Esophagus muscularis mucosa (tissue), 4 donors: ENCODE data around the gene DNAH1. TPM values are rescaled to one million over a fixed set of nuclear protein-coding genes. Genes with fewer than 3 reads are reported as not detected.

Experiments
- DNase-seq: peaks from one replicate; pipeline ENCODE4 v3.0.0-alpha.2; 2017; ENCODE audit errors: extremely low spot score
- H3K27ac ChIP-seq, 4 donors: fragments of 200-600 bp; sonication (generic); replicated peaks in 1 of 4; 1 replicate in 3 of 4; 2 replicates in 1 of 4; pipeline ENCODE4 v1.5.1; 2016 to 2019; ENCODE audit warnings: mild to moderate bottlenecking in 1 of 4
- H3K27me3 ChIP-seq, 4 donors: fragments of 200-600 bp; sonication (generic); one replicate each; pipeline versions ENCODE4 v1.5.1 to v1.6.0; 2016 to 2019
- H3K36me3 ChIP-seq, 4 donors: fragments of 200-600 bp; sonication (generic); one replicate each; pipeline ENCODE4 v1.5.1; 2016 to 2019
- H3K4me1 ChIP-seq, 4 donors: fragments of 200-600 bp; sonication (generic); one replicate each; pipeline ENCODE4 v1.5.1; 2016 to 2019
- H3K4me3 ChIP-seq, 4 donors: fragments of 200-600 bp; sonication (generic); 1 replicate in 2 of 4; 2 replicates in 2 of 4; pipeline ENCODE4 v1.5.1; 2016 to 2019; ENCODE audit warnings: mild to moderate bottlenecking in 4 of 4, moderate library complexity in 1 of 4
- H3K9me3 ChIP-seq, 4 donors: fragments of 200-600 bp; sonication (generic); 1 replicate in 3 of 4; 2 replicates in 1 of 4; pipeline ENCODE4 v1.5.1; 2016 to 2019
- EP300 ChIP-seq: sonication (generic); formaldehyde crosslinking; IDR thresholded peaks from one replicate; pipeline ENCODE4 v1.6.1; 2017; ENCODE audit warnings: antibody characterized with exemption
- POLR2A ChIP-seq: fragments of 450-650 bp; IDR thresholded peaks from one replicate; pipeline ENCODE4 v1.6.1; 2017; ENCODE audit warnings: antibody characterized with exemption, moderate library complexity, mild to moderate bottlenecking, low read depth
- POLR2AphosphoS5 ChIP-seq, 2 donors: sonication (generic); formaldehyde crosslinking; IDR thresholded peaks; one replicate each; pipeline ENCODE4 v1.6.1; 2017; ENCODE audit warnings: antibody characterized with exemption in 2 of 2
- WGBS: methylation state at CpG from one replicate; pipeline ENCODE4 v1.1.5; 2018; 5-methylcytosine and 5-hydroxymethylcytosine counted together
- intact Hi-C: fragments of 100-400 bp; cut with DNase I; formaldehyde crosslinking; loops from one replicate; pipeline ENCODE4 v1.15.1; 2023
- total RNA-seq, 4 donors: library from RNA; depleted of rRNA; stranded (reverse); fragments of >200 nt; gene quantifications; one replicate each; pipeline versions ENCODE4 v1.1.0 to v1.2.1, GENCODE V29; 2016
- TF ChIP-seq, protein P1 (sequence below), 3 experiments: fragments of 200-600 bp in 2 of 3; fragments of 450-650 bp in 1 of 3; sonication (generic) in 2 of 3; IDR thresholded peaks; one replicate each; pipeline ENCODE4 v1.5.1; 2017 to 2019; ENCODE audit warnings: antibody characterized with exemption in 3 of 3, mild to moderate bottlenecking in 2 of 3, moderate library complexity in 1 of 3

The DNAH1 gene
- total RNA-seq, 4 donors from 2014 or later, result 3.4 to 5.4 (median 3.6) TPM

DNA sequence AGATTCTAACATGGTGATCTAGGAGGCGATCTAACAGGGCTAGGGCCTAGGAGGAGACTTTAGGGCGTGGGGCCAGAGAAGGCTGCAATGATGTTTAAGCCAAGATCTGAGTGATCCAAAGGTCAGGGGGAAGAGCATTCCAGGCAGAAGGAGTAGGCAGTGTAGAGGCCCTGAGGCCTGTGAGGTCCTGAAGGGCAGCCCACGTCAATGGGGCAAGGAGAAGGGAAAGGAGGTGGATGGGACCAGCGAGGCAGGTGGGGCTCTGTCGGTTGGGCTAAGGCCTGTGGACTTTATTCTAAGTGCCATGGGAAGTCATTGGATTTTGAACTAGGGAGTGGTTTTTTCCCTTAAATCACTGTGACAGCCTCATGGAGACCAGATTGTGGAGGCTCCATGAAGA is 10.2 kb upstream of the DNAH1 start:
- Histone ChIP-seq H3K27ac (no peak overlapping the region), H3K4me3 (no peak overlapping the region), H3K4me1 (no peaks in the 10 kb centered on the region), H3K9me3 (no peaks in the 10 kb centered on the region), H3K36me3 (peaks cover 0 to 10% (median 8%) of the 10 kb centered on the region in 4 donors), H3K27me3 (no peaks in the 10 kb centered on the region)
- WGBS, result 100% methylated on average over 5 of the region's 5 CpGs
- TF ChIP-seq EP300 (no peak), POLR2AphosphoS5 (IDR thresholded peaks at IDR 0.05) (no peak)
- TF ChIP-seq, protein P1, sequence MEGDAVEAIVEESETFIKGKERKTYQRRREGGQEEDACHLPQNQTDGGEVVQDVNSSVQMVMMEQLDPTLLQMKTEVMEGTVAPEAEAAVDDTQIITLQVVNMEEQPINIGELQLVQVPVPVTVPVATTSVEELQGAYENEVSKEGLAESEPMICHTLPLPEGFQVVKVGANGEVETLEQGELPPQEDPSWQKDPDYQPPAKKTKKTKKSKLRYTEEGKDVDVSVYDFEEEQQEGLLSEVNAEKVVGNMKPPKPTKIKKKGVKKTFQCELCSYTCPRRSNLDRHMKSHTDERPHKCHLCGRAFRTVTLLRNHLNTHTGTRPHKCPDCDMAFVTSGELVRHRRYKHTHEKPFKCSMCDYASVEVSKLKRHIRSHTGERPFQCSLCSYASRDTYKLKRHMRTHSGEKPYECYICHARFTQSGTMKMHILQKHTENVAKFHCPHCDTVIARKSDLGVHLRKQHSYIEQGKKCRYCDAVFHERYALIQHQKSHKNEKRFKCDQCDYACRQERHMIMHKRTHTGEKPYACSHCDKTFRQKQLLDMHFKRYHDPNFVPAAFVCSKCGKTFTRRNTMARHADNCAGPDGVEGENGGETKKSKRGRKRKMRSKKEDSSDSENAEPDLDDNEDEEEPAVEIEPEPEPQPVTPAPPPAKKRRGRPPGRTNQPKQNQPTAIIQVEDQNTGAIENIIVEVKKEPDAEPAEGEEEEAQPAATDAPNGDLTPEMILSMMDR (IDR thresholded peaks at IDR 0.05), result no peak
- DNase-seq, result no peak
- intact Hi-C loops, result no loop called here

DNA sequence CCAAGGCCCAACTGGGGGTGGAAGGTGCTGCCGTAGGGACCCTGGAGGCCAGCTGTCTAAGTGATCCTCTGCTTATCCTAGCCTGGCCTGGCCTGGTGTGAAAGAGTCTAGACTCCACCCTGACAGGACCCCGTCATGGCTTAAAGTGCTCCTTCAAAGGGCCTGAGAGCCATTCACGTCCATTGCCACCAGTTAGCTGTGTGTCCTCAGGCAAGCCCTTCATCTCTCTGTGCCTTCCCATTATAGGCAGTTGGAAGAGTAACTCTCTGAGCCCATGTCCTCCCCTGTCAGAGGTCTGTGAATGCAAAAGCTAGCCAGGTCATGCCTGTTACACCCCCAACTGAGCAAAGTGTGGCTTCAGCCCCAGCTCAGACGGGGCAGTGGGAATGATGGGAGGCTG is 9.1 kb upstream of the DNAH1 start:
- TF ChIP-seq POLR2AphosphoS5 (IDR thresholded peaks at IDR 0.05) (no peak), EP300 (no peak), POLR2A (no peak)
- TF ChIP-seq, protein P1 (IDR thresholded peaks at IDR 0.05), result no peak
- H3K27ac ChIP-seq, result no peak overlapping the region
- H3K9me3 ChIP-seq, result no peaks in the 10 kb centered on the region
- H3K27me3 ChIP-seq, result no peaks in the 10 kb centered on the region
- H3K4me1 ChIP-seq, result no peaks in the 10 kb centered on the region
- DNase-seq, result no peak
- no peak overlapping the region for H3K4me3 ChIP-seq
- intact Hi-C loops, result no loop called here
- WGBS, result 70% methylated on average over 2 of the region's 4 CpGs
- H3K36me3 ChIP-seq, result peaks cover 0 to 10% (median 8%) of the 10 kb centered on the region in 4 donors

DNA sequence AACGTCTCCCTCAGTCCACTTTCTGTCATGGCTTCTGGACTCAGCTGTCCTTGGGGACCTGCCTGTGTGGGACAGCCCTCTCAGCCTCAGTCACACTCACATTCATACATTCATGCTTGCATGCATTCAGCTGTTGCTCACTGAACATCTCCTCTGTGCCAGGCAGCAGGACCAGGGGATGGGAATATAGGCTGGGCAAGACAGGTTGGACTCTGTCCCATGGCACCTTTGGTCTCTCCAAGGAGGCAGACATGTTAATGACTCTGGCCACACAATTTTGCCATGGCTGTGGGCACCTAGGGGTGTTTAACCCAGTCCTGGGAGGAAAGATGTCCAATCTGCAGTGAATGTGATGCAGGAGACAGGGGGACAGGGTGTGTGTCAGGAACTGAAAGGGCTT is 7.8 kb upstream of the DNAH1 start:
- peaks cover 0 to 10% (median 8%) of the 10 kb centered on the region in 4 donors for H3K36me3 ChIP-seq
- intact Hi-C loops, result no loop called here
- WGBS, result 64% methylated on average over 1 of the region's 1 CpG
- no peak for DNase-seq
- no peak overlapping the region for H3K27ac ChIP-seq
- H3K27me3 ChIP-seq, result no peaks in the 10 kb centered on the region
- H3K4me3 ChIP-seq, result no peak overlapping the region
- TF ChIP-seq POLR2A (no peak), EP300 (no peak)
- TF ChIP-seq, protein P1 (IDR thresholded peaks at IDR 0.05), result no peak
- peaks cover 0 to 5% (median 4%) of the 10 kb centered on the region in 4 donors for H3K4me1 ChIP-seq
- H3K9me3 ChIP-seq, result no peaks in the 10 kb centered on the region

DNA sequence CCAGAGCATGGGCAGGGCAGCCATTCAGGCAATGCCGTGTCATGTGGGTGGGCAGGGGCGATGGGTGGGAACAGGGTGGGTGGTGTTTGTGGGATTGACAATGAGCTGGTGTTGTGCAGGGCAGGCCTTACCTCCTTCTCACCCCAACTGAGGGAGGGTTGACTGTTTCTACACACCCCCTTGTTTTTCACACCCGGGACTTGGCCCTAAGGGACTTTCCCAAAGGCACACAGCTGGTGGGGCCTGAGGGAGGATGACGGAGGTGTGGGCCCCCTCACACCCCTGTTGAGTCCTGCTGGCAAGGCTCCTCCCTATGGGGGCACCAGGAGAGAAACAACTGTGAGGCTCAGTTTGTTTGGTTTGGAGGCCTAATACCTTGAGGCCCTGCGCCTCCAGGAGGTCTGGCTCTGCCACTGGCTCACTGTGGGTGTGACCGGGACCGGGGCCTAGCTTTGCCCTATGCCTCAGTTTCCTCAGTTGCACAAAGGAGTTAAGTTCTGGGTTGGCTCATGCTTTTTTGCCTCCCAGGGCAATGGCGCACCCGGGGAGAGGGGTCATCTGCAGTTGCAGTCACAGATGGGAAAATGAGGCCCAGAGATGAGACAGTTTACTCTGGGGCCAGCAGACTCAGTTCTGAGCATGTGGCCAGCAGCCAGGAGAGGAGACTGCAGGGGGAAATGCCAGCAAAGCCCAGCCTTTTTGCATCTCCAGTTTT is 5.1 kb upstream of the DNAH1 start:
- TF ChIP-seq POLR2A (no peak), POLR2AphosphoS5 (IDR thresholded peaks at IDR 0.05) (no peak), EP300 (no peak)
- TF ChIP-seq, protein P1 (IDR thresholded peaks at IDR 0.05), result no peak
- no peak for DNase-seq
- H3K27ac ChIP-seq, result no peak overlapping the region
- H3K27me3 ChIP-seq, result no peaks in the 10 kb centered on the region
- H3K4me1 ChIP-seq, result peaks cover 7 to 16% (median 15%) of the 10 kb centered on the region in 4 donors
- intact Hi-C loops, result no loop called here
- H3K36me3 ChIP-seq, result peaks cover 0 to 10% (median 8%) of the 10 kb centered on the region in 4 donors
- WGBS, result 87% methylated on average over 6 of the region's 9 CpGs
- no peaks in the 10 kb centered on the region for H3K9me3 ChIP-seq
- no peak overlapping the region for H3K4me3 ChIP-seq
